ENCODE data around the gene STAG1.
"Not testable (repeated sequence)": the region's sequence is repeated elsewhere in the genome, so short reads cannot be mapped to it uniquely, and the experiment has no call there.

STAG1 gene

GRCh38 chr3:136745916-136746315 is 6.3 kb downstream of the STAG1 start:
- DNase-seq (ENCODE audit: low read depth) = no peak

GRCh38 chr3:136741063-136741462 is 11.1 kb downstream of the STAG1 start:
- DNase-seq (ENCODE audit: low read depth) = no peak

GRCh38 chr3:136740351-136740958 is 11.7 kb downstream of the STAG1 start:
- no peak for DNase-seq (ENCODE audit: low read depth)

- DNase-seq (ENCODE audit: low read depth) = not testable (repeated sequence)
Measured at GRCh38 chr3:136736950-136737349, 15.2 kb downstream of the STAG1 start.

GRCh38 chr3:136735103-136735502 is 17.1 kb downstream of the STAG1 start:
- no peak for DNase-seq (ENCODE audit: low read depth)

GRCh38 chr3:136734382-136735070 is 17.7 kb downstream of the STAG1 start:
- no peak for DNase-seq (ENCODE audit: low read depth)

- DNase-seq (ENCODE audit: low read depth) = no peak
Measured at GRCh38 chr3:136733317-136733833, 18.8 kb downstream of the STAG1 start.

- DNase-seq (ENCODE audit: low read depth) = no peak
Measured at GRCh38 chr3:136731274-136731884, 20.8 kb downstream of the STAG1 start.

GRCh38 chr3:136730595-136731273 is 21.4 kb downstream of the STAG1 start:
- DNase-seq (ENCODE audit: low read depth) = no peak

- DNase-seq (ENCODE audit: low read depth) = peak; percentile 86
Measured at GRCh38 chr3:136728918-136729317, 23.3 kb downstream of the STAG1 start.

GRCh38 chr3:136728473-136728872 is 23.7 kb downstream of the STAG1 start:
- DNase-seq (ENCODE audit: low read depth) = no peak

GRCh38 chr3:136725468-136725867 is 26.7 kb downstream of the STAG1 start:
- DNase-seq (ENCODE audit: low read depth) = no peak

- not testable (repeated sequence) for DNase-seq (ENCODE audit: low read depth)
Measured at GRCh38 chr3:136722916-136723315, 29.3 kb downstream of the STAG1 start.

- not testable (repeated sequence) for DNase-seq (ENCODE audit: low read depth)
Measured at GRCh38 chr3:136722399-136722798, 29.8 kb downstream of the STAG1 start.

GRCh38 chr3:136720091-136720490 is 32.1 kb downstream of the STAG1 start:
- no peak for DNase-seq (ENCODE audit: low read depth)

GRCh38 chr3:136716629-136717028 is 35.5 kb downstream of the STAG1 start:
- DNase-seq (ENCODE audit: low read depth) = no peak

GRCh38 chr3:136714020-136714419 is 38.2 kb downstream of the STAG1 start:
- DNase-seq (ENCODE audit: low read depth) = no peak

GRCh38 chr3:136712941-136713340 is 39.2 kb downstream of the STAG1 start:
- no peak for DNase-seq (ENCODE audit: low read depth)

- not testable (repeated sequence) for DNase-seq (ENCODE audit: low read depth)
Measured at GRCh38 chr3:136711888-136712287, 40.3 kb downstream of the STAG1 start.

GRCh38 chr3:136711277-136711676 is 40.9 kb downstream of the STAG1 start:
- no peak for DNase-seq (ENCODE audit: low read depth)

GRCh38 chr3:136709775-136710174 is 42.4 kb downstream of the STAG1 start:
- not testable (repeated sequence) for DNase-seq (ENCODE audit: low read depth)

- DNase-seq (ENCODE audit: low read depth) = no peak
Measured at GRCh38 chr3:136708333-136708985, 43.7 kb downstream of the STAG1 start.

All from GM04503 (cell line).